Pancreas (tissue), 10 donors: ENCODE measurements around the gene IGSF11. TPM values are rescaled to one million over a fixed set of nuclear protein-coding genes. Genes with fewer than 3 reads are reported as not detected.
"Not testable (repeated sequence)": the region's sequence is repeated elsewhere in the genome, so short reads cannot be mapped to it uniquely, and the experiment has no call there.

ENCODE experiments used
- ATAC-seq, 4 donors: fragments of 200-7000 bp; cut with Tn5 transposase; one replicate each; pipeline versions ENCODE4 v1.8.0 to v1.9.1; 2020; ENCODE audit warnings: mild to moderate bottlenecking in 4 of 4, moderate library complexity in 4 of 4
- DNase-seq, 6 donors: peaks; one replicate each; pipeline ENCODE4 v3.0.0-alpha.2; 2020
- FAIRE-seq: peaks from 2 replicates; lab custom pipeline; 2012; peaks lifted over from hg19 to GRCh38; lab: Jason Lieb, UNC
- H3K27ac ChIP-seq, 4 donors: fragments of 200-600 bp; sonication (generic); 1 replicate in 3 of 4; 2 replicates in 1 of 4; pipeline versions ENCODE4 v1.5.0 to v1.8.0; 2020
- H3K27me3 ChIP-seq, 4 donors: fragments of 200-600 bp; one replicate each; pipeline ENCODE4 v1.8.0; 2021
- H3K36me3 ChIP-seq, 3 donors: fragments of 200-600 bp; sonication (generic) in 1 of 3; one replicate each; pipeline versions ENCODE4 v1.5.0 to v1.8.0; 2020 to 2021
- H3K4me1 ChIP-seq, 3 donors: fragments of 200-600 bp; one replicate each; pipeline ENCODE4 v1.8.0; 2021
- H3K4me3 ChIP-seq, 4 donors: fragments of 200-600 bp; sonication (generic) in 2 of 4; one replicate each; pipeline versions ENCODE4 v1.5.0 to v1.8.0; 2020 to 2021
- H3K9me3 ChIP-seq, 4 donors: fragments of 200-600 bp; one replicate each; pipeline ENCODE4 v1.8.0; 2021
- WGBS, 2 donors: extraction: QIAGEN DNeasy Blood & Tissue Kit; methylation state at CpG; one replicate each; pipeline ENCODE4 v1.1.7; 2013; 5-methylcytosine and 5-hydroxymethylcytosine counted together
- intact Hi-C, 3 donors: fragments of 100-400 bp; cut with DNase I; formaldehyde crosslinking; loops; one replicate each; pipeline versions ENCODE4 v1.11.1 to v1.14.2; 2022
- polyA plus RNA-seq, 2 donors: library from polyadenylated mRNA; stranded (reverse); fragments of 200-250 nt; gene quantifications; one replicate each; pipeline ENCODE4 v1.2.3, GENCODE V29; 2013
- total RNA-seq, 6 donors: library from RNA; stranded (reverse); fragmentation: NEBNext Ultra II Directional in 4 of 6; extraction: Animal tissue kit (Norgen Biotek cat#: 25700) in 4 of 6; gene quantifications; one replicate each; pipeline versions ENCODE4 v1.2.1 to v1.2.4, GENCODE V29; 2021 to 2023
- TF ChIP-seq, protein P1 (sequence below), 4 donors: fragments of 200-600 bp; sonication (generic) in 3 of 4; IDR thresholded peaks; one replicate each; pipeline versions ENCODE4 v1.5.0 to v1.8.0; 2021; ENCODE audit warnings: antibody characterized with exemption in 4 of 4
- donor health status: healthy with polysubstance abuse.
- donor health status: DM: no; HTN: no; CAD: no; lungs with moderate emphysema.
- donor health status: DM: no; HTN: no; CAD: no.
- donor health status: control.
- donor health status: control.
- donor health status: Bipolar disorder and iron deficiency.
- donor health status: DM: yes; HTN: yes; CAD: no.
- donor health status: DM: no; HTN: no; CAD: no.
- donor health status: DM: no; HTN: no; CAD: no.
- donor health status: DM: yes; HTN: yes; CAD: no.

IGSF11 gene
- total and polyA plus RNA-seq, 8 donors: 1.5 to 6.4 (median 3.3) TPM

DNA sequence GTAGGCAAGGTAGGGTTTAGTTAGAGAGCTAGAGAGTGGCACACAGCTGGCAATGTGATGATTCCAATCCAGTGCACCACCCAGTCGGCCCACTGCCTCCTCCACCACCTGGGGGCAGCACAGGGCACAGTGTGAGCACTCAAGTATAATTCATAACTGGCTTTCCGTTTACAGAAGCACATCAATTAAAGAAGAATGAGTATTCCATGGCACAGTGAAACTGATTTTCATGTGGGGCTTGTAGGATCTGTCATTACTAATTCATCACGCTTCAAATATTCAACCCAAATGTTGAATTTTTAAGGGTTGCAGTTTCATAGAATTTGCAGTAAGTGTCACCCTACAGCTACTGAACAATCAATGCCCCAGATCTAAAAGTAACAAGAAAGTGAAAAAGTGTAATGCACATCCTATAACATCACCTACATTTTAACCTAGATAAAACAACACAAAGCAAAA is 149.9 kb downstream of the IGSF11 start:
- H3K27ac ChIP-seq: no peak overlapping the region
- ATAC-seq (peak; percentile 88 to 98 (median 96)), FAIRE-seq (no peak), DNase-seq (peak; percentile 67 to 92 (median 84))
- 0 to 2% methylated on average over 3 of the region's 3 CpGs for WGBS, 2 donors
- intact Hi-C loops: loop anchor here in 2 of 3 donors (5.0 to 10.0 kb wide), 3 partner anchors 150 to 213 kb away; partner anchors contain the start of gene IGSF11 (in 1 of the 2)
- H3K4me3 ChIP-seq: no peak overlapping the region
- TF ChIP-seq, protein P1, sequence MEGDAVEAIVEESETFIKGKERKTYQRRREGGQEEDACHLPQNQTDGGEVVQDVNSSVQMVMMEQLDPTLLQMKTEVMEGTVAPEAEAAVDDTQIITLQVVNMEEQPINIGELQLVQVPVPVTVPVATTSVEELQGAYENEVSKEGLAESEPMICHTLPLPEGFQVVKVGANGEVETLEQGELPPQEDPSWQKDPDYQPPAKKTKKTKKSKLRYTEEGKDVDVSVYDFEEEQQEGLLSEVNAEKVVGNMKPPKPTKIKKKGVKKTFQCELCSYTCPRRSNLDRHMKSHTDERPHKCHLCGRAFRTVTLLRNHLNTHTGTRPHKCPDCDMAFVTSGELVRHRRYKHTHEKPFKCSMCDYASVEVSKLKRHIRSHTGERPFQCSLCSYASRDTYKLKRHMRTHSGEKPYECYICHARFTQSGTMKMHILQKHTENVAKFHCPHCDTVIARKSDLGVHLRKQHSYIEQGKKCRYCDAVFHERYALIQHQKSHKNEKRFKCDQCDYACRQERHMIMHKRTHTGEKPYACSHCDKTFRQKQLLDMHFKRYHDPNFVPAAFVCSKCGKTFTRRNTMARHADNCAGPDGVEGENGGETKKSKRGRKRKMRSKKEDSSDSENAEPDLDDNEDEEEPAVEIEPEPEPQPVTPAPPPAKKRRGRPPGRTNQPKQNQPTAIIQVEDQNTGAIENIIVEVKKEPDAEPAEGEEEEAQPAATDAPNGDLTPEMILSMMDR (IDR thresholded peaks at IDR 0.05): peak; percentile 76 to 86 (median 84)
- H3K4me1 ChIP-seq: no peaks in the 10 kb centered on the region
- no peaks in the 10 kb centered on the region for H3K9me3 ChIP-seq
- H3K27me3 ChIP-seq: no peaks in the 10 kb centered on the region
- no peaks in the 10 kb centered on the region for H3K36me3 ChIP-seq

DNA sequence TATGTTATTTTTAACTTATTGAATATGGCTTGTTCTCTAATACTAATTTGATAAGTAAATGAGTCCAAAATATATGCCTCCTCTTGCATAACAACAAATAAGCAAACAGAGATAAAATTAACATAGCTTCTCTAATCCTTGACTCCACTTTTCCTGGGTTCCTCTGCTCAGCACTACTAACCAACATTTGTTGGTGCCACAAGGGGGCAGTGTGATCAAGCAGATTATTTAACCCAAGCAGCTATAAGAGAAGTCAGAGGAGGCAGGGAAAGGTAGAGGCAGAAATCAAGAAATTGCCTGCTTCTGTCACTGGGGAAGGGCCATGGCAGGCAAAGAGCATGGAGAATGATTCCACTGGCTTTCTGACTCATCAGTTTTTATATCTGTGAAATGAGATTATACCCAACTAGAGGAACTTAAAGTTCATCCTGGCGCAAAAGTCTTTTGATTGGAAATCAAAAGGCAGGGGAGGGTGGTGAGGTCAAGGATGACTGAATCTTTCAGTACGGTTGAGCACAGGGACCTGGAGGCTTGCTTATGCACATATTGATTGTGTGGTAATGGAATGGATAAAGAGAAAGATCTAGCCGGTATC is 152.2 kb downstream of the IGSF11 start:
- intact Hi-C loops: loop anchor here in 2 of 3 donors (5.0 to 10.0 kb wide), 2 partner anchors 152 to 215 kb away; partner anchors contain the start of gene IGSF11 (in 1 of the 2)
- H3K9me3 ChIP-seq: no peaks in the 10 kb centered on the region
- no peaks in the 10 kb centered on the region for H3K4me1 ChIP-seq
- FAIRE-seq (no peak), ATAC-seq (peak; percentile 80 to 86 (median 85)), DNase-seq (peak in 5 of 6 donors; percentile 46 to 80 (median 64))
- WGBS, 2 donors: 56 to 59% methylated on average over 3 of the region's 3 CpGs
- no peak overlapping the region for H3K4me3 ChIP-seq
- no peak overlapping the region for H3K27ac ChIP-seq
- H3K27me3 ChIP-seq: no peaks in the 10 kb centered on the region
- TF ChIP-seq, protein P1 (IDR thresholded peaks at IDR 0.05): peak; percentile 50 to 71 (median 62)
- H3K36me3 ChIP-seq: no peaks in the 10 kb centered on the region

DNA sequence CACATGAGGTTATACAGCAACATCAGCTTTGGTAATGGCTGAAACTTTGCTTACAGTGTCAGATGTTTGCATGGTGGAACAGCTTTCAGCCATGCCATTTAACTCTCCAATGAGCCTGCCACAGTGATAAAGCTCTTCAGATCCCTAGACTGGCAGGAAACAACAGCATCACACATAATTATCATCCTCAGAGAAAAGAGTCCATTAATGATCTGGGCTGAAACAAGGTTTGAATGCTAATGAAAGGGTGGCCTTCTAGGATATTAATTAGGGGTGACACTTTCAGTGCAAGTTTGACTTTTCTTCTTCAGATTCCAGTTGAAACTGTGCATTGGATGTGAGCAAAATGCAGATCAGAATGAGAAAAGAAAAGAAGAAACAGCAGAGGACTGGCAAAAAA is 166.6 kb downstream of the IGSF11 start:
- intact Hi-C loops: no loop called here
- FAIRE-seq: no peak

GRCh38 chr3:118863731-118864322 is 170.8 kb downstream of the IGSF11 start:
- no peak overlapping the region for H3K4me3 ChIP-seq
- no peaks in the 10 kb centered on the region for H3K4me1 ChIP-seq
- TF ChIP-seq, protein P1 (IDR thresholded peaks at IDR 0.05): no peak
- H3K27me3 ChIP-seq: no peaks in the 10 kb centered on the region
- no peak for FAIRE-seq
- no peak for ATAC-seq
- H3K27ac ChIP-seq: no peak overlapping the region
- no peak for DNase-seq
- intact Hi-C loops: no loop called here
- WGBS, 2 donors: 38 to 62% methylated on average over 1 of the region's 1 CpG
- H3K36me3 ChIP-seq: no peaks in the 10 kb centered on the region
- H3K9me3 ChIP-seq: no peaks in the 10 kb centered on the region

More for the DNA sequence above, 166.6 kb downstream of the IGSF11 start:
- Histone ChIP-seq H3K9me3 (no peaks in the 10 kb centered on the region), H3K4me1 (no peaks in the 10 kb centered on the region), H3K36me3 (no peaks in the 10 kb centered on the region), H3K27me3 (no peaks in the 10 kb centered on the region), H3K4me3 (no peak overlapping the region), H3K27ac (no peak overlapping the region)
- no peak for ATAC-seq
- DNase-seq: no peak
- TF ChIP-seq, protein P1 (IDR thresholded peaks at IDR 0.05): no peak

GRCh38 chr3:118859950-118860349 is 174.7 kb downstream of the IGSF11 start:
- ATAC-seq (no peak), FAIRE-seq (no peak), DNase-seq (no peak)
- 75 to 82% methylated on average over 1 of the region's 1 CpG for WGBS, 2 donors
- no peaks in the 10 kb centered on the region for H3K9me3 ChIP-seq
- intact Hi-C loops: no loop called here
- no peaks in the 10 kb centered on the region for H3K4me1 ChIP-seq
- H3K36me3 ChIP-seq: no peaks in the 10 kb centered on the region
- no peak overlapping the region for H3K4me3 ChIP-seq
- TF ChIP-seq, protein P1 (IDR thresholded peaks at IDR 0.05): no peak
- no peaks in the 10 kb centered on the region for H3K27me3 ChIP-seq
- H3K27ac ChIP-seq: no peak overlapping the region

GRCh38 chr3:118851466-118852193 is 183.0 kb downstream of the IGSF11 start:
- WGBS, 2 donors: 80 to 85% methylated on average over 12 of the region's 12 CpGs
- intact Hi-C loops, H3K9me3 ChIP-seq, DNase-seq, H3K36me3 ChIP-seq, ATAC-seq, H3K4me1 ChIP-seq, H3K27me3 ChIP-seq, H3K27ac ChIP-seq, FAIRE-seq, H3K4me3 ChIP-seq: not testable (repeated sequence)
